HG03520 (cell line): Measurements from ENCODE around the gene PARL.
"Not testable (repeated sequence)": the region's sequence is repeated elsewhere in the genome, so short reads cannot be mapped to it uniquely, and the experiment has no call there.

ENCODE experiments used
- ATAC-seq: cut with Tn5 transposase; IDR thresholded peaks from one replicate; pipeline ENCODE4 v1.9.1; 2021; ENCODE audit warnings: mild to moderate bottlenecking, moderate library complexity; ENCODE audit not compliant: unreplicated experiment

PARL gene

GRCh38 chr3:183796372-183796771 is 88.3 kb downstream of the PARL start:
- ATAC-seq, result no peak

GRCh38 chr3:183794452-183794851 is 90.2 kb downstream of the PARL start:
- ATAC-seq, result no peak

- no peak for ATAC-seq
Measured at GRCh38 chr3:183792976-183793375, 91.7 kb downstream of the PARL start.

GRCh38 chr3:183790700-183791099 is 94.0 kb downstream of the PARL start:
- no peak for ATAC-seq

GRCh38 chr3:183789826-183790225 is 94.9 kb downstream of the PARL start:
- no peak for ATAC-seq

GRCh38 chr3:183784503-183784902 is 100.2 kb downstream of the PARL start:
- ATAC-seq, result not testable (repeated sequence)

GRCh38 chr3:183782576-183783276 is 102.0 kb downstream of the PARL start:
- ATAC-seq, result no peak

GRCh38 chr3:183781246-183781645 is 103.4 kb downstream of the PARL start:
- no peak for ATAC-seq

- no peak for ATAC-seq
Measured at GRCh38 chr3:183779896-183780465, 104.7 kb downstream of the PARL start.
